GM12878 (cell line): ENCODE measurements around the gene XPO5.

Experiments used
- CREB1 ChIP-seq: IDR thresholded peaks from 2 replicates; pipeline ENCODE4 v1.6.1; 2012; ENCODE audit warnings: low read depth, mild to moderate bottlenecking, inconsistent platforms
- CREM ChIP-seq: IDR thresholded peaks from 2 replicates; pipeline ENCODE4 v1.6.1; 2014; ENCODE audit warnings: antibody characterized with exemption, low read depth
- EZH2 ChIP-seq: IDR thresholded peaks from 2 replicates; pipeline ENCODE4 v1.6.1; 2012; ENCODE audit warnings: low read depth, mild to moderate bottlenecking, control low read depth, inconsistent platforms, low read length, borderline replicate concordance; ENCODE audit not compliant: control insufficient read depth
- FOXM1 ChIP-seq: IDR thresholded peaks from 2 replicates; pipeline ENCODE4 v1.6.1; 2012; ENCODE audit warnings: low read depth, mild to moderate bottlenecking, inconsistent platforms, low read length, moderate library complexity
- IRF3 ChIP-seq: fragments of 450-650 bp; IDR thresholded peaks from 2 replicates; pipeline ENCODE4 v1.6.1; 2014; ENCODE audit warnings: mild to moderate bottlenecking
- NR2F1 ChIP-seq: fragments of 450-650 bp; conservative IDR thresholded peaks from 2 replicates; pipeline ENCODE4 v1.6.1; 2017; ENCODE audit warnings: mild to moderate bottlenecking
- SREBF2 ChIP-seq: IDR thresholded peaks from 2 replicates; pipeline ENCODE4 v1.6.1; 2012; ENCODE audit warnings: mild to moderate bottlenecking, low read length
- STAT3 ChIP-seq: IDR thresholded peaks from 2 replicates; pipeline ENCODE4 v1.6.1; 2011; ENCODE audit warnings: low read depth, low read length, improper control_type of control experiment
- TAF1 ChIP-seq: IDR thresholded peaks from 2 replicates; pipeline ENCODE4 v1.6.1; 2011; ENCODE audit warnings: mild to moderate bottlenecking, low read depth, low read length, borderline replicate concordance
- TBL1XR1 ChIP-seq: IDR thresholded peaks from 2 replicates; pipeline ENCODE4 v1.6.1; 2012; ENCODE audit warnings: low read depth, low read length, improper control_type of control experiment
- YY1 ChIP-seq: IDR thresholded peaks from 2 replicates; pipeline ENCODE4 v1.6.1; 2011; ENCODE audit warnings: low read depth, mild to moderate bottlenecking, low read length
- TF ChIP-seq, protein P1 (sequence below), 3 experiments: IDR thresholded peaks in 2 of 3; conservative IDR thresholded peaks in 1 of 3; 2 replicates each; pipeline ENCODE4 v1.5.1; 2011; ENCODE audit warnings: low read depth in 3 of 3, low read length in 3 of 3, mild to moderate bottlenecking in 3 of 3, control low read depth in 2 of 3, moderate library complexity in 2 of 3, inconsistent platforms in 1 of 3, mixed read lengths in 1 of 3; ENCODE audit not compliant: control insufficient read depth in 2 of 3, insufficient read depth in 1 of 3; ENCODE audit errors: extremely low read depth in 1 of 3
- TF ChIP-seq, protein P2 (sequence below): IDR thresholded peaks from 2 replicates; pipeline ENCODE4 v1.6.1; 2012; ENCODE audit warnings: low read depth, low read length, improper control_type of control experiment

GRCh38 chr6:43610431-43610830, 34.6 kb upstream of the XPO5 start:
- TF ChIP-seq CREM = no peak
- no peak for TF ChIP-seq NR2F1
- no peak for TF ChIP-seq FOXM1
- no peak for TF ChIP-seq IRF3
- TF ChIP-seq, protein P1, sequence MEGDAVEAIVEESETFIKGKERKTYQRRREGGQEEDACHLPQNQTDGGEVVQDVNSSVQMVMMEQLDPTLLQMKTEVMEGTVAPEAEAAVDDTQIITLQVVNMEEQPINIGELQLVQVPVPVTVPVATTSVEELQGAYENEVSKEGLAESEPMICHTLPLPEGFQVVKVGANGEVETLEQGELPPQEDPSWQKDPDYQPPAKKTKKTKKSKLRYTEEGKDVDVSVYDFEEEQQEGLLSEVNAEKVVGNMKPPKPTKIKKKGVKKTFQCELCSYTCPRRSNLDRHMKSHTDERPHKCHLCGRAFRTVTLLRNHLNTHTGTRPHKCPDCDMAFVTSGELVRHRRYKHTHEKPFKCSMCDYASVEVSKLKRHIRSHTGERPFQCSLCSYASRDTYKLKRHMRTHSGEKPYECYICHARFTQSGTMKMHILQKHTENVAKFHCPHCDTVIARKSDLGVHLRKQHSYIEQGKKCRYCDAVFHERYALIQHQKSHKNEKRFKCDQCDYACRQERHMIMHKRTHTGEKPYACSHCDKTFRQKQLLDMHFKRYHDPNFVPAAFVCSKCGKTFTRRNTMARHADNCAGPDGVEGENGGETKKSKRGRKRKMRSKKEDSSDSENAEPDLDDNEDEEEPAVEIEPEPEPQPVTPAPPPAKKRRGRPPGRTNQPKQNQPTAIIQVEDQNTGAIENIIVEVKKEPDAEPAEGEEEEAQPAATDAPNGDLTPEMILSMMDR (IDR thresholded peaks at IDR 0.05 in 2 of 3, conservative IDR thresholded peaks at IDR 0.05 in 1 of 3; ENCODE audit: control insufficient read depth in 2 of 3, extremely low read depth in 1 of 3, insufficient read depth in 1 of 3, low read depth in 3 of 3, low read length in 3 of 3) = no peak
- TF ChIP-seq, protein P2, sequence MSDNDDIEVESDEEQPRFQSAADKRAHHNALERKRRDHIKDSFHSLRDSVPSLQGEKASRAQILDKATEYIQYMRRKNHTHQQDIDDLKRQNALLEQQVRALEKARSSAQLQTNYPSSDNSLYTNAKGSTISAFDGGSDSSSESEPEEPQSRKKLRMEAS = no peak
- TF ChIP-seq TAF1 = no peak
- TF ChIP-seq STAT3 = no peak
- TF ChIP-seq CREB1 = no peak
- TF ChIP-seq SREBF2 = no peak
- TF ChIP-seq EZH2 = no peak
- no peak for TF ChIP-seq TBL1XR1
- TF ChIP-seq YY1 = no peak
